ENCODE measurements around the gene HS3ST3B1. TPM values are rescaled to one million over a fixed set of nuclear protein-coding genes. Genes with fewer than 3 reads are reported as not detected.

Gene HS3ST3B1
- total RNA-seq, 1 donor from 2014 or later = 1.2 TPM

DNA sequence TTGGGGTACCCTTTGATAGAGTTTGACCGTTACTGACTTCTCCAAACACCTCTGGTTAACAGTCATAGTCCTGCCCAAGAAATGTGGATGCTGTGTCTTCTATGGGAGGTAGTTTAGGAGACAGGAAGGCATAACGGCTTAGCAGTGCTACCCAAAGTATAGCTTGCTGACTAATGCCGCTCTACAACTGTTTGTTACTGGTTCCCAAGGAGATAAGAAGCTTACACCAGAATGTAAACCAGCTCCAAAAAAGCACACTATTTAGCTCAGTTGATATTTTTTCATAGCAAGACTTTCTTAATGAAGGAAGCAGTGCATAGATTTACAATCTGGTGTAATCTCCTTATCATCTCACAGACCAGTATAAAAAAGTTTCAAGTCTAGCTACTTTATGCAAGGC lies 95.7 kb downstream of the HS3ST3B1 start:
- no peaks in the 10 kb centered on the region for H3K4me1 ChIP-seq
- no peak overlapping the region for H3K27ac ChIP-seq (replicated peaks)
- intact Hi-C loops (cut with micrococcal nuclease) = no loop called here
- H3K36me3 ChIP-seq = no peaks in the 10 kb centered on the region
- no peak overlapping the region for H3K4me3 ChIP-seq
- TF ChIP-seq, protein P1, sequence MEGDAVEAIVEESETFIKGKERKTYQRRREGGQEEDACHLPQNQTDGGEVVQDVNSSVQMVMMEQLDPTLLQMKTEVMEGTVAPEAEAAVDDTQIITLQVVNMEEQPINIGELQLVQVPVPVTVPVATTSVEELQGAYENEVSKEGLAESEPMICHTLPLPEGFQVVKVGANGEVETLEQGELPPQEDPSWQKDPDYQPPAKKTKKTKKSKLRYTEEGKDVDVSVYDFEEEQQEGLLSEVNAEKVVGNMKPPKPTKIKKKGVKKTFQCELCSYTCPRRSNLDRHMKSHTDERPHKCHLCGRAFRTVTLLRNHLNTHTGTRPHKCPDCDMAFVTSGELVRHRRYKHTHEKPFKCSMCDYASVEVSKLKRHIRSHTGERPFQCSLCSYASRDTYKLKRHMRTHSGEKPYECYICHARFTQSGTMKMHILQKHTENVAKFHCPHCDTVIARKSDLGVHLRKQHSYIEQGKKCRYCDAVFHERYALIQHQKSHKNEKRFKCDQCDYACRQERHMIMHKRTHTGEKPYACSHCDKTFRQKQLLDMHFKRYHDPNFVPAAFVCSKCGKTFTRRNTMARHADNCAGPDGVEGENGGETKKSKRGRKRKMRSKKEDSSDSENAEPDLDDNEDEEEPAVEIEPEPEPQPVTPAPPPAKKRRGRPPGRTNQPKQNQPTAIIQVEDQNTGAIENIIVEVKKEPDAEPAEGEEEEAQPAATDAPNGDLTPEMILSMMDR (IDR thresholded peaks at IDR 0.05; ENCODE audit: borderline replicate concordance) = no peak
- H3K27me3 ChIP-seq (ENCODE audit: low read depth) = peaks cover 3% of the 10 kb centered on the region
- no peak for DNase-seq
- peaks cover 26% of the 10 kb centered on the region for H3K9me3 ChIP-seq (replicated peaks)

DNA sequence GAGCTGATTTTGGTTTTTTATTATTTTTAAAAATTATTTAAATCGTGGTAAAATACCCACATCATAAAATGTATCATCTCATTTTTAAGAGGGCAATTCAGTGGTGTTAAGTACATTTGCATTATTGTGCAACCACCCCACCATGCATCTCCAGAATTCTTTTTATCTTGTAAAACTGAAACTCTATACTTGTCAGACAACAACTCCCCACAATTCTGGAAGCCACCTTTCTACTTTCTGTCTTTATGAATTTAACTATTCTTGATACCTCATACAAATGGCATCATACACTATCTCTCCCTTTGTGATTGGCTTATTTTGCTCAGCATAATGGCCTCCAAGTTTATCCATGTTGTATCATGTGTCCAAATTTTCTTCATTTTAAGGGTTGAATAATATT lies 97.9 kb downstream of the HS3ST3B1 start:
- no peak for DNase-seq
- no peaks in the 10 kb centered on the region for H3K4me1 ChIP-seq
- peaks cover 16% of the 10 kb centered on the region for H3K9me3 ChIP-seq (replicated peaks)
- H3K27ac ChIP-seq (replicated peaks) = no peak overlapping the region
- H3K27me3 ChIP-seq (ENCODE audit: low read depth) = peaks cover 3% of the 10 kb centered on the region
- intact Hi-C loops (cut with micrococcal nuclease) = no loop called here
- H3K36me3 ChIP-seq = no peaks in the 10 kb centered on the region
- TF ChIP-seq, protein P1 (IDR thresholded peaks at IDR 0.05; ENCODE audit: borderline replicate concordance) = no peak
- no peak overlapping the region for H3K4me3 ChIP-seq

Other genes starting within 250 kb of the HS3ST3B1 start
- 46.3 TPM for gene COX10, start 231.6 kb upstream of the HS3ST3B1 start, total RNA-seq
- gene CDRT15, start 64.2 kb upstream of the HS3ST3B1 start, total RNA-seq = not detected

All from left ventricle myocardium inferior (tissue), 1 donor.